ENCODE measurements around the gene WDR93.

GRCh38 chr15:89774492-89774891 is 83.9 kb downstream of the WDR93 start:
- TF ChIP-seq CTCF (IDR thresholded peaks at IDR 0.05; ENCODE audit: low read length), result no peak
- no peak for TF ChIP-seq EZH2 (optimal IDR thresholded peaks at IDR 0.05; ENCODE audit: low read depth, low read length)

Measured in MM.1S (cell line).